Esophagus muscularis mucosa (tissue), 4 donors: ENCODE results near the gene AFF1. TPM values are rescaled to one million over a fixed set of nuclear protein-coding genes. Genes with fewer than 3 reads are reported as not detected.

Experiments used
- DNase-seq: peaks from one replicate; pipeline ENCODE4 v3.0.0-alpha.2; 2017; ENCODE audit errors: extremely low spot score
- H3K27ac ChIP-seq, 4 donors: fragments of 200-600 bp; sonication (generic); replicated peaks in 1 of 4; 1 replicate in 3 of 4; 2 replicates in 1 of 4; pipeline ENCODE4 v1.5.1; 2016 to 2019; ENCODE audit warnings: mild to moderate bottlenecking in 1 of 4
- H3K27me3 ChIP-seq, 4 donors: fragments of 200-600 bp; sonication (generic); one replicate each; pipeline versions ENCODE4 v1.5.1 to v1.6.0; 2016 to 2019
- H3K36me3 ChIP-seq, 4 donors: fragments of 200-600 bp; sonication (generic); one replicate each; pipeline ENCODE4 v1.5.1; 2016 to 2019
- H3K4me1 ChIP-seq, 4 donors: fragments of 200-600 bp; sonication (generic); one replicate each; pipeline ENCODE4 v1.5.1; 2016 to 2019
- H3K4me3 ChIP-seq, 4 donors: fragments of 200-600 bp; sonication (generic); 1 replicate in 2 of 4; 2 replicates in 2 of 4; pipeline ENCODE4 v1.5.1; 2016 to 2019; ENCODE audit warnings: mild to moderate bottlenecking in 4 of 4, moderate library complexity in 1 of 4
- H3K9me3 ChIP-seq, 4 donors: fragments of 200-600 bp; sonication (generic); 1 replicate in 3 of 4; 2 replicates in 1 of 4; pipeline ENCODE4 v1.5.1; 2016 to 2019
- EP300 ChIP-seq: sonication (generic); formaldehyde crosslinking; IDR thresholded peaks from one replicate; pipeline ENCODE4 v1.6.1; 2017; ENCODE audit warnings: antibody characterized with exemption
- POLR2A ChIP-seq: fragments of 450-650 bp; IDR thresholded peaks from one replicate; pipeline ENCODE4 v1.6.1; 2017; ENCODE audit warnings: antibody characterized with exemption, moderate library complexity, mild to moderate bottlenecking, low read depth
- POLR2AphosphoS5 ChIP-seq, 2 donors: sonication (generic); formaldehyde crosslinking; IDR thresholded peaks; one replicate each; pipeline ENCODE4 v1.6.1; 2017; ENCODE audit warnings: antibody characterized with exemption in 2 of 2
- WGBS: methylation state at CpG from one replicate; pipeline ENCODE4 v1.1.5; 2018; 5-methylcytosine and 5-hydroxymethylcytosine counted together
- intact Hi-C: fragments of 100-400 bp; cut with DNase I; formaldehyde crosslinking; loops from one replicate; pipeline ENCODE4 v1.15.1; 2023
- total RNA-seq, 4 donors: library from RNA; depleted of rRNA; stranded (reverse); fragments of >200 nt; gene quantifications; one replicate each; pipeline versions ENCODE4 v1.1.0 to v1.2.1, GENCODE V29; 2016
- TF ChIP-seq, protein P1 (sequence below), 3 experiments: fragments of 200-600 bp in 2 of 3; fragments of 450-650 bp in 1 of 3; sonication (generic) in 2 of 3; IDR thresholded peaks; one replicate each; pipeline ENCODE4 v1.5.1; 2017 to 2019; ENCODE audit warnings: antibody characterized with exemption in 3 of 3, mild to moderate bottlenecking in 2 of 3, moderate library complexity in 1 of 3

The AFF1 gene
- total RNA-seq, 4 donors from 2014 or later = 53.6 to 85.2 (median 70.6) TPM

DNA sequence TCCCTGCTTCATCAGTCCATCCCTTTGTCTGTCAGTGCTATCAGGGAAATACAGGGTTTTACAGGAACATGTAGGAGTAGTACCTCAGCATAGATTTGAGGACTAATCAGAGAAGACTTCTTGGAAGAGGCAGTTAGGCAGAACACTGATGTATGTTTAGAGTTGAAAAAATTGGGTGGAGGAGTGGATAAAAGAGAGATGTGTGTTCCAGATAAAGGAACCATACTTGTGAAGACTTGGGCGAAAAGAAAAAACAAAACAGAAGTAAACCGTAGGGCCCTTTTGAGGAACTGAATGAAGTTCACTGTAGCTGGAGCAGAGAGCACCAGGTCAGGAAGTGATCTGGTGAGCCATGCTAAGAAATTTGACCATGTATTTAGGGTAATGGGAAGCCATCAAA is 32.3 kb downstream of the AFF1 start:
- Histone ChIP-seq H3K9me3 (no peaks in the 10 kb centered on the region), H3K4me1 (peaks cover 14 to 27% (median 16%) of the 10 kb centered on the region in 4 donors), H3K36me3 (no peaks in the 10 kb centered on the region), H3K4me3 (no peak overlapping the region), H3K27me3 (no peaks in the 10 kb centered on the region), H3K27ac (no peak overlapping the region)
- no peak for DNase-seq
- intact Hi-C loops = no loop called here
- TF ChIP-seq EP300 (no peak), POLR2AphosphoS5 (IDR thresholded peaks at IDR 0.05) (no peak)
- WGBS = 83% methylated on average over 2 of the region's 2 CpGs

DNA sequence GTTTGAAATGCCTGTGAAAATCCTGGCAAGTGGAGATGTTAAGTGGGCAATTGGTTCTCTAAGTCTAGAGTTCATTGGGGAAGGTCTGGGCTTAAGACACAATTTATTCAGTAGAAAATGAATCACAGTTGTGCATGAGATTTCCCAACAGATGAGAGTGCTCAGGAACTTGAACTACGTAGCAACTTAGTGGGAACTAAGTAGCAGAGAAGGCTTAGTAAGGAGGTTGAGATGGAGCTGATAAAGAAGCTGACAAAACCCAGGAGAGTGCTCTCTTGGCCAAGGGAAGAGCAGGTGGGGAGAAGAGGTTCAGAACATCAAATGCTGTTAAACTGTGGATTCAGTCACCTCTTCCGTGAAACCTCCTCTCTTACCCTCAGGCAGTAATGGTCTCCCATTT is 33.0 kb downstream of the AFF1 start:
- 85% methylated on average over 2 of the region's 2 CpGs for WGBS
- H3K27ac ChIP-seq = no peak overlapping the region
- intact Hi-C loops = no loop called here
- no peaks in the 10 kb centered on the region for H3K9me3 ChIP-seq
- no peaks in the 10 kb centered on the region for H3K36me3 ChIP-seq
- H3K4me3 ChIP-seq = no peak overlapping the region
- no peaks in the 10 kb centered on the region for H3K27me3 ChIP-seq
- DNase-seq = no peak
- TF ChIP-seq, protein P1, sequence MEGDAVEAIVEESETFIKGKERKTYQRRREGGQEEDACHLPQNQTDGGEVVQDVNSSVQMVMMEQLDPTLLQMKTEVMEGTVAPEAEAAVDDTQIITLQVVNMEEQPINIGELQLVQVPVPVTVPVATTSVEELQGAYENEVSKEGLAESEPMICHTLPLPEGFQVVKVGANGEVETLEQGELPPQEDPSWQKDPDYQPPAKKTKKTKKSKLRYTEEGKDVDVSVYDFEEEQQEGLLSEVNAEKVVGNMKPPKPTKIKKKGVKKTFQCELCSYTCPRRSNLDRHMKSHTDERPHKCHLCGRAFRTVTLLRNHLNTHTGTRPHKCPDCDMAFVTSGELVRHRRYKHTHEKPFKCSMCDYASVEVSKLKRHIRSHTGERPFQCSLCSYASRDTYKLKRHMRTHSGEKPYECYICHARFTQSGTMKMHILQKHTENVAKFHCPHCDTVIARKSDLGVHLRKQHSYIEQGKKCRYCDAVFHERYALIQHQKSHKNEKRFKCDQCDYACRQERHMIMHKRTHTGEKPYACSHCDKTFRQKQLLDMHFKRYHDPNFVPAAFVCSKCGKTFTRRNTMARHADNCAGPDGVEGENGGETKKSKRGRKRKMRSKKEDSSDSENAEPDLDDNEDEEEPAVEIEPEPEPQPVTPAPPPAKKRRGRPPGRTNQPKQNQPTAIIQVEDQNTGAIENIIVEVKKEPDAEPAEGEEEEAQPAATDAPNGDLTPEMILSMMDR (IDR thresholded peaks at IDR 0.05) = no peak
- TF ChIP-seq POLR2AphosphoS5 (IDR thresholded peaks at IDR 0.05) (no peak), EP300 (no peak), POLR2A (no peak)
- peaks cover 17 to 29% (median 21%) of the 10 kb centered on the region in 4 donors for H3K4me1 ChIP-seq

DNA sequence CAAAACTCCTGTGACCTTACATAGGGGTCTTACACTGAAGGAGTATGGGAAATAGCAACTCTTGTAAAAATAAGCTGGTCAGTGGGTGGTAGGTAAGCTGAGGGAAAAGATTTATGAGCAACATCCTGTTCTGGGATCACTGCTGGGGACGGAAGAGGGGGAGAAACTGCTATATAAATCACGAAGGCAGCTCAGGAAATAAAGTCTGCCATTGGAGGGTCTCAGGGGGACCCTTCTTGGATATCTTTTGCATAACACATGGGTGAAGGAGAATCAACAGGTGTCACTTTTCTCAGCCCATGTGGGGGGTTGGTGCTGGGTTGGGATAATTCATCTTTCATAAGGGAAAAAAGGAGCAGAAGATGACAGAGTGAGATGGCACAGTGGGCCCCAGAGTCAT is 33.7 kb downstream of the AFF1 start:
- no peaks in the 10 kb centered on the region for H3K36me3 ChIP-seq
- intact Hi-C loops = no loop called here
- DNase-seq = no peak
- TF ChIP-seq POLR2AphosphoS5 (IDR thresholded peaks at IDR 0.05) = no peak
- TF ChIP-seq, protein P1 (IDR thresholded peaks at IDR 0.05) = no peak
- peaks cover 21 to 36% (median 24%) of the 10 kb centered on the region in 4 donors for H3K4me1 ChIP-seq
- no peaks in the 10 kb centered on the region for H3K27me3 ChIP-seq
- 79% methylated on average over 2 of the region's 2 CpGs for WGBS
- no peak overlapping the region for H3K27ac ChIP-seq
- no peak overlapping the region for H3K4me3 ChIP-seq
- no peaks in the 10 kb centered on the region for H3K9me3 ChIP-seq

DNA sequence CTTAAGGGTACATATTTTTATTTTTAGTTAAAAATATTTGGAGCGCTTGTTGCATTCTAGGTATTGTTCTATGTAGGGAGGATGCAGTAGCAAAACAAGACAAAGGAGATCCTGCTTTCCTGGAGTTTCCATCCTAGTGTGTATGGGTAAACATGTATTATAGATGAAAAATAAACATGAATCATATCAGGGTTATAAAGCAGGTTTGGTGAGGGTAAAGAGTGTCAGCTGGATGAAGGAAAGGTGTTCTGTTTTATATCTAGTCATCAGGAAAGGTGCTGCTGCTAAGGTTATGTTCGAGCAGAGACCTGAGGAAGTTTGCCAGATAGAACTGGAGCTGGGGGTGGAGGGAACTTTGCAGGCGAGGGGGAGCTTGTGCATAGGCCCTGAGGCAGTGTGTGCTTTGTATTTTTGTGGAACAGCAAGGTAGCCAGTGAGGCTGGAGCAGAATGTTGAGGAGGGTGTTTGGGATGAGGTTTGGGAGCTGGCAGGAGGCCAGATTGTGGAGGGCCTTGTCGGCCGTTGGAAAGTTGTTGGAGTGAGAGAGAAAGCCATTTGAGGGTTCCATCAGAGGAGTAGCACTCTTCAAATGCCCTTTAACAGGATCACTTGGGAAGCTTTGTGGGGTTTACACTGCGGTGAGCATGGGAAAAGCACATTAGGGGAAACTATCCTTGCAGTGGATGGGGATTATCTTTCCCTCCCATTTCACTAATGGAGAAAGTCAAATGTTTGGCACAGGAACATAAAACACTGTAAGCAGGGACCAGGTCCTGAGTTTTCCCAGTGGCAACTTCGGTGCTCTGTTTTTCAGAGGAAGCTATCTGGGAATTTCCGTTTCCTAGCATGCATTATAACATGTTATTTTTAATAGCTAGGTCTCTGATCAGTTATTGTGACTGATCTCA is 35.9 kb downstream of the AFF1 start:
- Histone ChIP-seq H3K4me1 (peaks cover 21 to 46% (median 24%) of the 10 kb centered on the region in 4 donors), H3K9me3 (no peaks in the 10 kb centered on the region), H3K27me3 (no peaks in the 10 kb centered on the region), H3K27ac (no peak overlapping the region), H3K36me3 (no peaks in the 10 kb centered on the region), H3K4me3 (no peak overlapping the region)
- no peak for DNase-seq
- 57% methylated on average over 8 of the region's 8 CpGs for WGBS
- TF ChIP-seq, protein P1 (IDR thresholded peaks at IDR 0.05) = no peak
- TF ChIP-seq EP300 = no peak
- no peak for TF ChIP-seq POLR2AphosphoS5 (IDR thresholded peaks at IDR 0.05)
- no peak for TF ChIP-seq POLR2A
- intact Hi-C loops = no loop called here

DNA sequence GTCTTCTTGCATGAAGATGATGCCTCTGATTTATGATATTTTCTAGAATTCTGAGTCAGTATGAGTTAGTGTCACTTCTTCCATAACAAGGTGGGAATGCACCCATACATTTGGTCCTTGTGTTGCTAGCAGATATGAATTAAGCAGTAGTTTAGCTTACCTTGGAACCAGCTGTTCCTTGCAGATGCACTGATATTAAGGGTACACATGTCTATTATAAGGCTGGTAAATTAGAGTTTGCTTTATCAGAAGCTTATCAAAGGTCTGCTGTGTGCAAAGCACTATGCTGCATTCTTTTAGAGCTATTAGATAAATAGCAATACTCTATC is 36.5 kb downstream of the AFF1 start:
- Histone ChIP-seq H3K27me3 (no peaks in the 10 kb centered on the region), H3K27ac (no peak overlapping the region), H3K9me3 (no peaks in the 10 kb centered on the region), H3K36me3 (no peaks in the 10 kb centered on the region), H3K4me1 (peaks cover 21 to 42% (median 23%) of the 10 kb centered on the region in 4 donors), H3K4me3 (no peak overlapping the region)
- DNase-seq = no peak
- no peak for TF ChIP-seq POLR2AphosphoS5 (IDR thresholded peaks at IDR 0.05)
- TF ChIP-seq, protein P1 (IDR thresholded peaks at IDR 0.05) = no peak
- TF ChIP-seq EP300 = no peak
- TF ChIP-seq POLR2A = no peak
- intact Hi-C loops = no loop called here
